Mesendoderm (in vitro differentiated cells): Measurements from ENCODE around the gene RADIL.

Experiments used
- DNase-seq: peaks from one replicate; pipeline ENCODE4 v3.0.0; 2013
- H2AK5ac ChIP-seq: 2 replicates; pipeline ENCODE4 v1.6.1; 2013; ENCODE audit warnings: low read length, inconsistent platforms
- H2BK120ac ChIP-seq: 2 replicates; pipeline ENCODE4 v1.6.1; 2013; ENCODE audit warnings: low read depth, mild to moderate bottlenecking, low read length, moderate library complexity, mixed read lengths
- H2BK15ac ChIP-seq: replicated peaks from 2 replicates; pipeline ENCODE4 v1.6.1; 2013; ENCODE audit warnings: low read depth, mild to moderate bottlenecking, moderate library complexity
- H2BK5ac ChIP-seq: 2 replicates; pipeline ENCODE4 v1.6.1; 2013; ENCODE audit warnings: low read length, inconsistent platforms
- H3K18ac ChIP-seq: 2 replicates; pipeline ENCODE4 v1.6.1; 2013; ENCODE audit warnings: mild to moderate bottlenecking, low read length, mixed read lengths
- H3K23ac ChIP-seq: one replicate; pipeline ENCODE4 v1.6.1; 2013; ENCODE audit warnings: low read length
- H3K27ac ChIP-seq: 2 replicates; pipeline ENCODE4 v1.5.1; 2013; ENCODE audit warnings: low read depth, mild to moderate bottlenecking, inconsistent platforms, low read length, moderate library complexity
- H3K27me3 ChIP-seq: 2 replicates; pipeline ENCODE4 v1.6.1; 2013; ENCODE audit warnings: low read length, control low read depth, mild to moderate bottlenecking, inconsistent platforms; ENCODE audit not compliant: insufficient read depth, poor library complexity
- H3K36me3 ChIP-seq: 2 replicates; pipeline ENCODE4 v1.6.1; 2013; ENCODE audit warnings: low read length, inconsistent platforms; ENCODE audit not compliant: control insufficient read depth, insufficient read depth
- H3K4ac ChIP-seq: one replicate; pipeline ENCODE4 v1.6.1; 2013; ENCODE audit warnings: low read depth, mild to moderate bottlenecking, low read length, moderate library complexity
- H3K4me1 ChIP-seq: 2 replicates; pipeline ENCODE4 v1.6.1; 2013; ENCODE audit warnings: low read depth, low read length, inconsistent platforms; ENCODE audit not compliant: control insufficient read depth
- H3K4me2 ChIP-seq: 2 replicates; pipeline ENCODE4 v1.6.1; 2013; ENCODE audit warnings: low read length
- H3K4me3 ChIP-seq: 2 replicates; pipeline ENCODE4 v1.5.1; 2013; ENCODE audit warnings: mild to moderate bottlenecking, low read length
- H3K56ac ChIP-seq: one replicate; pipeline ENCODE4 v1.6.1; 2013; ENCODE audit warnings: low read length
- H3K79me1 ChIP-seq: 2 replicates; pipeline ENCODE4 v1.6.1; 2013; ENCODE audit warnings: low read length, inconsistent platforms
- H3K79me2 ChIP-seq: 2 replicates; pipeline ENCODE4 v1.6.1; 2013; ENCODE audit warnings: mild to moderate bottlenecking, low read length; ENCODE audit not compliant: control insufficient read depth, insufficient read depth
- H3K9ac ChIP-seq: 2 replicates; pipeline ENCODE4 v1.6.1; 2013; ENCODE audit warnings: low read length, inconsistent platforms
- H4K5ac ChIP-seq: one replicate; pipeline ENCODE4 v1.6.1; 2013; ENCODE audit warnings: low read length
- H4K8ac ChIP-seq: one replicate; pipeline ENCODE4 v1.6.1; 2013; ENCODE audit warnings: low read depth, mild to moderate bottlenecking, control low read depth, low read length, moderate library complexity
- WGBS: extraction: QIAGEN DNeasy Blood & Tissue Kit; methylation state at CpG from one replicate; pipeline ENCODE4 v1.1.7; 2013; ENCODE audit warnings: low lambda C conversion rate, missing lambda C conversion rate; ENCODE audit not compliant: insufficient coverage; ENCODE audit errors: extremely low coverage; 5-methylcytosine and 5-hydroxymethylcytosine counted together

RADIL gene

GRCh38 chr7:4879396-4880081 lies 4.0 kb downstream of the RADIL start:
- Histone ChIP-seq H3K36me3 (no peaks in the 10 kb centered on the region), H3K4me3 (no peak overlapping the region), H3K27ac (no peak overlapping the region), H3K79me2 (no peaks in the 10 kb centered on the region), H3K4me1 (no peaks in the 10 kb centered on the region), H3K56ac (no peak overlapping the region), H3K9ac (no peak overlapping the region), H2AK5ac (no peak overlapping the region), H2BK5ac (no peak overlapping the region), H4K8ac (no peak overlapping the region), H3K23ac (no peak overlapping the region), H3K18ac (no peak overlapping the region), H2BK120ac (no peak overlapping the region), H2BK15ac (no peak overlapping the region), H3K4ac (no peak overlapping the region), H3K79me1 (no peaks in the 10 kb centered on the region), H3K27me3 (no peaks in the 10 kb centered on the region), H4K5ac (no peak overlapping the region), H3K4me2 (no peak overlapping the region)
- WGBS = no CpG with 5 or more reads among the region's 27 CpGs
- DNase-seq = no peak

GRCh38 chr7:4878336-4879335 lies 4.9 kb downstream of the RADIL start:
- no peaks in the 10 kb centered on the region for H3K27me3 ChIP-seq
- H3K4ac ChIP-seq = no peak overlapping the region
- no peak overlapping the region for H3K23ac ChIP-seq
- no peak overlapping the region for H3K4me3 ChIP-seq
- no peak overlapping the region for H2AK5ac ChIP-seq
- H2BK5ac ChIP-seq = no peak overlapping the region
- no peak overlapping the region for H2BK120ac ChIP-seq
- WGBS = no CpG with 5 or more reads among the region's 45 CpGs
- H3K18ac ChIP-seq = no peak overlapping the region
- H3K79me1 ChIP-seq = no peaks in the 10 kb centered on the region
- no peak overlapping the region for H2BK15ac ChIP-seq
- DNase-seq = no peak
- no peak overlapping the region for H3K4me2 ChIP-seq
- no peaks in the 10 kb centered on the region for H3K79me2 ChIP-seq
- no peak overlapping the region for H4K8ac ChIP-seq
- no peak overlapping the region for H3K27ac ChIP-seq
- H3K56ac ChIP-seq = no peak overlapping the region
- no peak overlapping the region for H3K9ac ChIP-seq
- no peaks in the 10 kb centered on the region for H3K4me1 ChIP-seq
- H3K36me3 ChIP-seq = no peaks in the 10 kb centered on the region
- no peak overlapping the region for H4K5ac ChIP-seq

GRCh38 chr7:4876586-4876985 lies 6.9 kb downstream of the RADIL start:
- H4K5ac ChIP-seq = no peak overlapping the region
- no CpG with 5 or more reads among the region's 18 CpGs for WGBS
- no peak overlapping the region for H3K56ac ChIP-seq
- no peak overlapping the region for H3K9ac ChIP-seq
- H3K27ac ChIP-seq = no peak overlapping the region
- H2BK15ac ChIP-seq = no peak overlapping the region
- H3K4ac ChIP-seq = no peak overlapping the region
- DNase-seq = no peak
- H2AK5ac ChIP-seq = no peak overlapping the region
- H2BK5ac ChIP-seq = no peak overlapping the region
- peaks cover 6% of the 10 kb centered on the region for H3K4me1 ChIP-seq
- H3K79me1 ChIP-seq = no peaks in the 10 kb centered on the region
- no peaks in the 10 kb centered on the region for H3K27me3 ChIP-seq
- no peak overlapping the region for H2BK120ac ChIP-seq
- no peak overlapping the region for H3K18ac ChIP-seq
- no peaks in the 10 kb centered on the region for H3K36me3 ChIP-seq
- no peak overlapping the region for H3K4me2 ChIP-seq
- H3K79me2 ChIP-seq = no peaks in the 10 kb centered on the region
- no peak overlapping the region for H4K8ac ChIP-seq
- H3K23ac ChIP-seq = no peak overlapping the region
- no peak overlapping the region for H3K4me3 ChIP-seq

GRCh38 chr7:4875391-4875790 lies 8.1 kb downstream of the RADIL start:
- Histone ChIP-seq H3K27me3 (no peaks in the 10 kb centered on the region), H2BK5ac (no peak overlapping the region), H2AK5ac (no peak overlapping the region), H4K8ac (no peak overlapping the region), H3K56ac (no peak overlapping the region), H3K4me1 (peaks cover 6% of the 10 kb centered on the region), H2BK120ac (no peak overlapping the region), H3K4ac (no peak overlapping the region), H3K9ac (no peak overlapping the region), H3K18ac (no peak overlapping the region), H3K4me2 (no peak overlapping the region), H3K36me3 (no peaks in the 10 kb centered on the region), H3K4me3 (no peak overlapping the region), H3K23ac (no peak overlapping the region), H3K79me1 (no peaks in the 10 kb centered on the region), H4K5ac (no peak overlapping the region), H2BK15ac (no peak overlapping the region), H3K27ac (no peak overlapping the region), H3K79me2 (no peaks in the 10 kb centered on the region)
- WGBS = no CpG with 5 or more reads among the region's 15 CpGs
- DNase-seq = no peak

GRCh38 chr7:4873071-4873944 lies 10.2 kb downstream of the RADIL start:
- no peak overlapping the region for H3K4me2 ChIP-seq
- no peaks in the 10 kb centered on the region for H3K36me3 ChIP-seq

More at GRCh38 chr7:4873071-4873944, 10.2 kb downstream of the RADIL start:
- Histone ChIP-seq H3K4ac (no peak overlapping the region), H3K56ac (peak overlapping the region; percentile 70), H3K27me3 (no peaks in the 10 kb centered on the region), H2BK120ac (no peak overlapping the region), H3K23ac (peak overlapping the region; percentile 80), H3K18ac (no peak overlapping the region), H3K4me3 (no peak overlapping the region), H3K79me1 (no peaks in the 10 kb centered on the region), H3K4me1 (peaks cover 6% of the 10 kb centered on the region), H4K8ac (no peak overlapping the region), H2BK15ac (no peak overlapping the region), H3K79me2 (no peaks in the 10 kb centered on the region), H2AK5ac (no peak overlapping the region), H2BK5ac (no peak overlapping the region), H4K5ac (no peak overlapping the region), H3K9ac (peak overlapping the region; percentile 21), H3K27ac (peak overlapping the region; percentile 18)
- no CpG with 5 or more reads among the region's 31 CpGs for WGBS
- no peak for DNase-seq
